Lower leg skin (tissue), 3 donors: Measurements from ENCODE around the gene KLF2.

Experiments used
- CTCF ChIP-seq, 3 donors: fragments of 450-650 bp; IDR thresholded peaks; one replicate each; pipeline ENCODE4 v1.5.1; 2016; ENCODE audit warnings: antibody characterized with exemption in 3 of 3, mild to moderate bottlenecking in 3 of 3, moderate library complexity in 2 of 3
- POLR2A ChIP-seq, 2 donors: fragments of 450-650 bp; IDR thresholded peaks; one replicate each; pipeline ENCODE4 v1.6.1; 2016 to 2017; ENCODE audit warnings: antibody characterized with exemption in 2 of 2, mild to moderate bottlenecking in 1 of 2, moderate library complexity in 1 of 2

- no peak for TF ChIP-seq CTCF (IDR thresholded peaks at IDR 0.05)
- TF ChIP-seq POLR2A (IDR thresholded peaks at IDR 0.05): no peak
These were observed 37.3 kb downstream of the KLF2 start for GRCh38 chr19:16361926-16362325.
